CD8-positive, alpha-beta memory T cell (primary cell): ENCODE results near the gene XKR3. TPM values are rescaled to one million over a fixed set of nuclear protein-coding genes. Genes with fewer than 3 reads are reported as not detected.
"Not testable (repeated sequence)": the region's sequence is repeated elsewhere in the genome, so short reads cannot be mapped to it uniquely, and the experiment has no call there.

Experiments used
- CTCF ChIA-PET: fragments of 350-600 bp; sonication (Branson Sonifier 250); formaldehyde crosslinking; loops from one replicate; lab custom pipeline; 2021; ENCODE audit warnings: antibody characterized with exemption; lab: Charles Lee
- POLR2A ChIA-PET: fragments of 350-600 bp; sonication (Branson Sonifier 250); formaldehyde crosslinking; loops from one replicate; lab custom pipeline; 2021; ENCODE audit warnings: antibody characterized with exemption; lab: Charles Lee
- DNase-seq, 5 donors: peaks; one replicate each; pipeline versions ENCODE4 v3.0.0 to v3.0.0-alpha.2; 2020 to 2022; ENCODE audit warnings: mixed read lengths in 1 of 5
- H3K27ac ChIP-seq: one replicate; pipeline ENCODE4 v1.7.0; 2013; ENCODE audit warnings: low read depth, mild to moderate bottlenecking, low read length, moderate library complexity
- H3K27me3 ChIP-seq: 2 replicates; pipeline ENCODE4 v1.7.0; 2013; ENCODE audit warnings: low read length, mild to moderate bottlenecking; ENCODE audit not compliant: insufficient read depth, poor library complexity, severe bottlenecking
- H3K36me3 ChIP-seq: 2 replicates; pipeline ENCODE4 v1.7.0; 2013; ENCODE audit warnings: mild to moderate bottlenecking, low read length, moderate library complexity; ENCODE audit not compliant: insufficient read depth
- H3K4me1 ChIP-seq: 2 replicates; pipeline ENCODE4 v1.7.0; 2013; ENCODE audit warnings: mild to moderate bottlenecking, low read length, moderate library complexity; ENCODE audit not compliant: insufficient read depth
- H3K4me3 ChIP-seq: 2 replicates; pipeline ENCODE4 v1.7.0; 2013; ENCODE audit warnings: mild to moderate bottlenecking, low read length
- H3K9me3 ChIP-seq: 2 replicates; pipeline ENCODE4 v1.7.0; 2013; ENCODE audit warnings: mild to moderate bottlenecking, low read length
- H3K27ac Mint-ChIP-seq, 8 donors: one replicate each; pipeline ENCODE4 v1.8.0; 2020 to 2021; ENCODE audit warnings: mixed read lengths in 8 of 8, mild to moderate bottlenecking in 6 of 8, inconsistent platforms in 3 of 8, moderate library complexity in 3 of 8
- H3K27me3 Mint-ChIP-seq, 2 donors: one replicate each; pipeline ENCODE4 v1.8.0; 2020 to 2021; ENCODE audit warnings: mixed read lengths in 2 of 2, mild to moderate bottlenecking in 1 of 2, moderate library complexity in 1 of 2
- H3K36me3 Mint-ChIP-seq, 3 donors: one replicate each; pipeline ENCODE4 v1.8.0; 2020 to 2021; ENCODE audit warnings: mixed read lengths in 3 of 3, inconsistent platforms in 1 of 3, mild to moderate bottlenecking in 1 of 3
- H3K4me1 Mint-ChIP-seq, 3 donors: one replicate each; pipeline ENCODE4 v1.8.0; 2020 to 2021; ENCODE audit warnings: mixed read lengths in 3 of 3, inconsistent platforms in 1 of 3, mild to moderate bottlenecking in 1 of 3
- H3K4me3 Mint-ChIP-seq, 7 donors: one replicate each; pipeline ENCODE4 v1.8.0; 2020 to 2021; ENCODE audit warnings: mixed read lengths in 7 of 7, mild to moderate bottlenecking in 6 of 7, moderate library complexity in 4 of 7, inconsistent platforms in 2 of 7
- H3K9me3 Mint-ChIP-seq, 5 donors: one replicate each; pipeline ENCODE4 v1.8.0; 2020 to 2022; ENCODE audit warnings: mixed read lengths in 5 of 5, mild to moderate bottlenecking in 3 of 5, moderate library complexity in 2 of 5, inconsistent platforms in 1 of 5
- polyA plus RNA-seq: library from polyadenylated mRNA; unstranded; fragments of 300-500 nt; fragmentation: Illumina TruSeq; gene quantifications from one replicate; pipeline ENCODE4 v1.2.3, GENCODE V29; 2021
- total RNA-seq, 2 experiments: library from RNA; stranded (reverse); gene quantifications; one replicate each; pipeline ENCODE4 v1.2.3, GENCODE V29; 2021

Gene XKR3
- total and polyA plus RNA-seq, 3 experiments from 2014 or later, result not detected

DNA sequence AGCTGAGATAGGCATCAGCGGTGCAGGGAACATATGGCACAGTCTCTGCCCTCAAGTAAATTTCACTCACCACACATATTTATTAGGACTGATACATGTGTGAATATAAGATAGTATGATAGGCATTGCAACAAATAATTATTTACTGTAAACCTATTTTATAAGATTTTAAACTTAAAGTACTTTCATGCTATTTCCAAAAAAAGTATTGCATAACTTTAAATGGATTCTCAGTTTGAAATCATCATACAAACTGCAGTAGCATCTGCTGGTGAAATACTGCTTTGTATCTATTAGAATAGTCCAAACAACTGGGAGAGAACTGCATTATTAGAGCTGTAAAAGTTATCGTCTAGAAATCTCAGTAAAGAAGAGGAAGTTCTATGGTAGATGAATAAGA is 63.0 kb downstream of the XKR3 start:
- H3K4me1 ChIP-seq, H3K36me3 ChIP-seq, H3K36me3 Mint-ChIP-seq, H3K9me3 ChIP-seq, H3K27me3 ChIP-seq, H3K4me3 ChIP-seq, H3K27ac Mint-ChIP-seq, H3K27ac ChIP-seq, CTCF ChIA-PET, H3K4me1 Mint-ChIP-seq, POLR2A ChIA-PET, DNase-seq, H3K27me3 Mint-ChIP-seq, H3K4me3 Mint-ChIP-seq: not testable (repeated sequence)
- peaks cover 3 to 16% (median 9%) of the 10 kb centered on the region in 5 donors for H3K9me3 Mint-ChIP-seq

- H3K4me1 ChIP-seq, H3K36me3 Mint-ChIP-seq, H3K27me3 Mint-ChIP-seq, H3K4me3 Mint-ChIP-seq, H3K9me3 ChIP-seq, CTCF ChIA-PET, POLR2A ChIA-PET, H3K27ac ChIP-seq, H3K4me3 ChIP-seq, H3K4me1 Mint-ChIP-seq, H3K9me3 Mint-ChIP-seq, H3K36me3 ChIP-seq, H3K27ac Mint-ChIP-seq, DNase-seq, H3K27me3 ChIP-seq: not testable (repeated sequence)
These were observed 64.8 kb downstream of the XKR3 start for GRCh38 chr22:16760416-16760815.

DNA sequence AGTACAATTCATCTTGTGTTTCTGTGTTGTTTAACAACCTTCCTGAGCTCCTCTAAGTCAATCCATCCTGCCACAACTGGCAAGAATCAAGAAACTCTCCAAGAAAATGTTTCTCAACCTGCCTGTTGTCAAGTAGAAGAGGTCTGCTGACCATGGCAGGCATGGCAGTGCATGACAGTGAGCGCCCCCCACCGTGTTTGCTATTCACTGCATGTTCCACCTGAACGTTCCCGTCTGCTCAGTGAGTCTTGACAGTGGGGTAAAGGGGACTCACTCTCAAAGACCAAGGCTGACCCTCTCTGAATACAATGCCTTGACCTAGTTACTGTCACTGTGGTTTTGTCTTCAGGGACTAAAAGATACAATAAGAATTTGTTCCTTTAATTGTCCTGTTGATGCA is 75.9 kb downstream of the XKR3 start:
- CTCF ChIA-PET, H3K4me1 ChIP-seq, H3K27ac Mint-ChIP-seq, H3K4me3 ChIP-seq, H3K4me3 Mint-ChIP-seq, H3K27me3 Mint-ChIP-seq, H3K9me3 ChIP-seq, H3K27ac ChIP-seq, H3K4me1 Mint-ChIP-seq, H3K27me3 ChIP-seq, H3K9me3 Mint-ChIP-seq, DNase-seq, POLR2A ChIA-PET, H3K36me3 Mint-ChIP-seq, H3K36me3 ChIP-seq: not testable (repeated sequence)

- H3K27ac ChIP-seq, H3K27me3 ChIP-seq, DNase-seq, H3K4me3 ChIP-seq, CTCF ChIA-PET, H3K36me3 ChIP-seq, H3K27ac Mint-ChIP-seq, H3K4me1 ChIP-seq, H3K9me3 ChIP-seq, H3K36me3 Mint-ChIP-seq, POLR2A ChIA-PET, H3K4me1 Mint-ChIP-seq, H3K4me3 Mint-ChIP-seq, H3K27me3 Mint-ChIP-seq: not testable (repeated sequence)
- H3K9me3 Mint-ChIP-seq, result peaks cover 0 to 11% (median 2%) of the 10 kb centered on the region in 5 donors
These were observed 76.9 kb downstream of the XKR3 start for GRCh38 chr22:16748160-16748929.

DNA sequence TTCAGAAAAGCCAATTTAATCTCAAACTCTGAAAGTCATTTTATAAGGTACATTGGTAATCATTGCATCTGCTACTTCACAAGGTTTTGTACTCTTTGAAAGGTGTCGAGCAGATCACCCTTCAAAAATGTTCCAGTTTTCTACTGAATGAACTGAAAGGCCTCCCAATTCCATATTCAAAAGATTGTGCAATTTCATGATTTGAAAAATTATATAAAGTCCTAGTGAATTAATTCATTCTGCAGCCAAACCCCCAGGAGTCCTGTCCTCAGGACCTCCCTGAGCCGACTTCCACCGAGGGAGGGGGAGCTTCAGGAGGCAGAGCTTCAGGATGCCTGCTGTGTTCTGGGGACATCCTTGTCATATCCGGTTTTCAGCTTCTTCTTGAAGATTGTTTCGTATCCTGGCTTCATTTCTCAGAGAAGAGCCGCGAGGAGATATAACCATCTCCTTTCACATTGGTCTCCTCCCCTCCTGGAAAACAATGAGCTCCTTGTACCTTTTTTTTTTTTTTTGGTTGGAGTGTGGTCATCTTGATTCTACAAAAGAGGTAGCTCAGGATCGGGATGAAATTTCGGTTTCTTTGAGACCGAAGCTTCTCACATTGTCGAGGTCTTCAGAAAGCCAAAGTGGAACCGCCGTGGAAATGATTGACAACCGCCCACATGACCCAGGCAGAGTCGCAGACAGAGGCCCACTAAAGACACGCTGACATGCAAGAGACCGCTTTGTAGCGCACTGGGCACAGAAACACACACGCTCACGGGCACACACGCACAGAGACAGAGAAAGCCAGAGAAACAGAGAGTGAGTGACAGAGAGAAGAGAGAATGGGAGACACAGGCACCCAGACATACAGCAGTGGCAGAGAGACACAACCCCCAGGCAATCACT is 77.7 kb downstream of the XKR3 start:
- H3K27ac Mint-ChIP-seq, H3K36me3 ChIP-seq, H3K9me3 ChIP-seq, POLR2A ChIA-PET, H3K4me1 ChIP-seq, H3K4me1 Mint-ChIP-seq, CTCF ChIA-PET, H3K4me3 Mint-ChIP-seq, H3K27me3 Mint-ChIP-seq, H3K36me3 Mint-ChIP-seq, H3K4me3 ChIP-seq, H3K27ac ChIP-seq, H3K27me3 ChIP-seq, DNase-seq: not testable (repeated sequence)
- peaks cover 0 to 12% (median 2%) of the 10 kb centered on the region in 5 donors for H3K9me3 Mint-ChIP-seq

DNA sequence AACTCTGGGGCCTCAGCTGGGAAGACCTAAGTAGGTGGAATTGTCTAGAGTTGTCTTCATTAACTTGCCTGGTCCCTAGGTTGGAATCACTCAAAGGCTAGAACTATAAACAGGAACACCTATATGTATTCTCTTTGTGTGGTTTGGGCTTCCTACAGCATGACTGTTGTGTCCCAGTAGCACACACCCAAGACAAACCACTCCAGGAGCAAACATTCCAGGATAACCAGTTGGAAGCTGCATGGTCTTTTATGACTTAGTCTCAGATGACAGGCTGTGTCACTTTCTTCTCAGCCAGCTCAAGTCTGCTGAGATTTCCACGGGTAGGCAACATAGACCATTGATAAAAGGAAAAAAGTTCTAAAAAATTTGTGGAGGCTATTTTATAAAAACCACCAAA is 90.9 kb downstream of the XKR3 start:
- CTCF ChIA-PET, DNase-seq, H3K36me3 ChIP-seq, H3K27ac ChIP-seq, POLR2A ChIA-PET, H3K27me3 ChIP-seq, H3K4me3 ChIP-seq, H3K27me3 Mint-ChIP-seq, H3K4me1 Mint-ChIP-seq, H3K4me3 Mint-ChIP-seq, H3K9me3 Mint-ChIP-seq, H3K9me3 ChIP-seq, H3K4me1 ChIP-seq, H3K36me3 Mint-ChIP-seq, H3K27ac Mint-ChIP-seq: not testable (repeated sequence)

Other genes starting within 250 kb of the XKR3 start
- gene CCT8L2, start 232.6 kb downstream of the XKR3 start, total RNA-seq, result not detected
- gene CCT8L2, start 232.6 kb downstream of the XKR3 start, polyA plus RNA-seq, result not detected
- gene GAB4, start 182.8 kb upstream of the XKR3 start, total RNA-seq, result not detected
- not detected for gene GAB4, start 182.8 kb upstream of the XKR3 start, polyA plus RNA-seq